ENCODE measurements around the gene CREB3L1. TPM values are rescaled to one million over a fixed set of nuclear protein-coding genes. Genes with fewer than 3 reads are reported as not detected.

Gene CREB3L1
- total and polyA plus RNA-seq, 2 of the 13 experiments (the other 11 are each of a cell fraction or from before 2014, with no cell fraction given): not detected

- TF ChIP-seq BHLHE40 (IDR thresholded peaks at IDR 0.05; ENCODE audit: low read length) (peak; percentile 38; the same call in 1 of the 2 replicates), MBD4 (IDR thresholded peaks at IDR 0.05; ENCODE audit: borderline replicate concordance, low read length) (no peak), HDAC2 (CRISPR knock-in tag; IDR thresholded peaks at IDR 0.05) (peak; percentile 64; the same call in 1 of the 2 replicates), ZSCAN25 (CRISPR knock-in tag; IDR thresholded peaks at IDR 0.05) (peak; percentile 34; the same call in 1 of the 2 replicates), ZNF574 (CRISPR knock-in tag; IDR thresholded peaks at IDR 0.05) (peak; percentile 37; the same call in 1 of the 2 replicates), ZNF773 (CRISPR knock-in tag; IDR thresholded peaks at IDR 0.05; ENCODE audit: borderline replicate concordance) (no peak), SP5 (CRISPR knock-in tag; IDR thresholded peaks at IDR 0.05; ENCODE audit: borderline replicate concordance, low read depth) (0 out of 2 replicates have a peak, but pooled peaks have one; percentile 48), KLF12 (CRISPR knock-in tag; IDR thresholded peaks at IDR 0.05; ENCODE audit: borderline replicate concordance) (no peak), STAT5B (CRISPR knock-in tag; IDR thresholded peaks at IDR 0.05) (no peak), NR2C2 (CRISPR knock-in tag; IDR thresholded peaks at IDR 0.05; ENCODE audit: borderline replicate concordance) (0 out of 2 replicates have a peak, but pooled peaks have one; percentile 34), BCL6 (CRISPR knock-in tag; IDR thresholded peaks at IDR 0.05) (peak; percentile 52; the same call in 1 of the 2 replicates), ZNF367 (CRISPR knock-in tag; IDR thresholded peaks at IDR 0.05; ENCODE audit: borderline replicate concordance) (no peak), HOXA9 (CRISPR knock-in tag; IDR thresholded peaks at IDR 0.05; ENCODE audit: borderline replicate concordance) (no peak), ARID3A (IDR thresholded peaks at IDR 0.05; ENCODE audit: low read depth, low read length) (peak; percentile 85), NR2F6 (IDR thresholded peaks at IDR 0.05) (peak; percentile 93), NR2F6 (CRISPR knock-in tag; IDR thresholded peaks at IDR 0.05) (peak; percentile 96), RFX3 (CRISPR knock-in tag; IDR thresholded peaks at IDR 0.05) (no peak), PAXIP1 (CRISPR knock-in tag; conservative IDR thresholded peaks at IDR 0.05) (peak; percentile 78), ZNF790 (CRISPR knock-in tag; IDR thresholded peaks at IDR 0.05; ENCODE audit: borderline replicate concordance) (no peak), PHF8 (CRISPR knock-in tag; IDR thresholded peaks at IDR 0.05) (no peak), SATB2 (CRISPR knock-in tag; IDR thresholded peaks at IDR 0.05) (no peak)
- TF ChIP-seq, protein P1, sequence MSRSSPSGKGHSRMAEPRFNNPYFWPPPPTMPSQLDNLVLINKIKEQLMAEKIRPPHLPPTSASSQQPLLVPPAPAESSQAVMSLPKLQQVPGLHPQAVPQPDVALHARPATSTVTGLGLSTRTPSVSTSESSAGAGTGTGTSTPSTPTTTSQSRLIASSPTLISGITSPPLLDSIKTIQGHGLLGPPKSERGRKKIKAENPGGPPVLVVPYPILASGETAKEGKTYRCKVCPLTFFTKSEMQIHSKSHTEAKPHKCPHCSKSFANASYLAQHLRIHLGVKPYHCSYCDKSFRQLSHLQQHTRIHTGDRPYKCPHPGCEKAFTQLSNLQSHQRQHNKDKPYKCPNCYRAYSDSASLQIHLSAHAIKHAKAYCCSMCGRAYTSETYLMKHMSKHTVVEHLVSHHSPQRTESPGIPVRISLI (CRISPR knock-in tag; IDR thresholded peaks at IDR 0.05; ENCODE audit: borderline replicate concordance): peak; percentile 82; the same call in 1 of the 2 replicates
Measured at GRCh38 chr11:46252373-46252914, 25.0 kb upstream of the CREB3L1 start (continued).
